Measurements from ENCODE around the gene RAP1GAP.

RAP1GAP gene

DNA sequence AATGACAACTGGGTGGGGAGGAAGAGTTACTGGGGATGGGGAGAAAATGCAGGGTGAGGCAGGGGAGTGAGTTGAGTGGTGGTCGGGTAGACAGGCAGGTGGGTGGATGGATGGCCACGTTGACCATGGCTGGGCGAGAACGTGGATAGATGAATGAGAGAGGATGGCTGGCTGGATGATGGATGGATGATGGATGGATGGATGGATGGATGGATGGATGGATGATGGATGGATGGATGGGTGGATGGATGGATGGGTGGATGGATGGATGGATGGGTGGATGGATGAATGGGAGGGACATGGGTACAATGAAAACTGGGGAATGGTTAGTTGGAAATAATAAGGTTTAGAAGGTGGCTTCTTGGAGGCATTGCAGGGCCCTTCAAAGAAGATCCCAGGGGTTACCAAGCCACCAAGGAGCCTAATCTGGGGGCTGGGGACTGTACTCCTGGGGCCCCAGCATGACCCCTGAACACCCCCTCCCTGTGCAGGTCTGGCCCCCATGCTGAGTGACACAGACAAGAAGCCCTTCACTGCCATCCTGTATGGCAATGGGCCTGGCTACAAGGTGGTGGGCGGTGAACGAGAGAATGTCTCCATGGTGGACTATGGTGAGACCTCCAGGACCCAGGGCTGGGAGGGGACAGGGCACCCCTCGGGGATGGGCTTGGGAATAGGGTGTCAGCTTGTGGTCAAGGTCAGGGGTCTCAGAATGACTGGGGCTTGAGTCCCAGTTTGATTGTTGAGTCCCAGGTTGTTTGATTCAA, 92.9 kb downstream of the RAP1GAP start:
- TF ChIP-seq, protein P1, sequence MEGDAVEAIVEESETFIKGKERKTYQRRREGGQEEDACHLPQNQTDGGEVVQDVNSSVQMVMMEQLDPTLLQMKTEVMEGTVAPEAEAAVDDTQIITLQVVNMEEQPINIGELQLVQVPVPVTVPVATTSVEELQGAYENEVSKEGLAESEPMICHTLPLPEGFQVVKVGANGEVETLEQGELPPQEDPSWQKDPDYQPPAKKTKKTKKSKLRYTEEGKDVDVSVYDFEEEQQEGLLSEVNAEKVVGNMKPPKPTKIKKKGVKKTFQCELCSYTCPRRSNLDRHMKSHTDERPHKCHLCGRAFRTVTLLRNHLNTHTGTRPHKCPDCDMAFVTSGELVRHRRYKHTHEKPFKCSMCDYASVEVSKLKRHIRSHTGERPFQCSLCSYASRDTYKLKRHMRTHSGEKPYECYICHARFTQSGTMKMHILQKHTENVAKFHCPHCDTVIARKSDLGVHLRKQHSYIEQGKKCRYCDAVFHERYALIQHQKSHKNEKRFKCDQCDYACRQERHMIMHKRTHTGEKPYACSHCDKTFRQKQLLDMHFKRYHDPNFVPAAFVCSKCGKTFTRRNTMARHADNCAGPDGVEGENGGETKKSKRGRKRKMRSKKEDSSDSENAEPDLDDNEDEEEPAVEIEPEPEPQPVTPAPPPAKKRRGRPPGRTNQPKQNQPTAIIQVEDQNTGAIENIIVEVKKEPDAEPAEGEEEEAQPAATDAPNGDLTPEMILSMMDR (conservative IDR thresholded peaks at IDR 0.05; ENCODE audit: low read length), result no peak
- no peak for TF ChIP-seq EZH2phosphoT487 (IDR thresholded peaks at IDR 0.05; ENCODE audit: borderline replicate concordance)

DNA sequence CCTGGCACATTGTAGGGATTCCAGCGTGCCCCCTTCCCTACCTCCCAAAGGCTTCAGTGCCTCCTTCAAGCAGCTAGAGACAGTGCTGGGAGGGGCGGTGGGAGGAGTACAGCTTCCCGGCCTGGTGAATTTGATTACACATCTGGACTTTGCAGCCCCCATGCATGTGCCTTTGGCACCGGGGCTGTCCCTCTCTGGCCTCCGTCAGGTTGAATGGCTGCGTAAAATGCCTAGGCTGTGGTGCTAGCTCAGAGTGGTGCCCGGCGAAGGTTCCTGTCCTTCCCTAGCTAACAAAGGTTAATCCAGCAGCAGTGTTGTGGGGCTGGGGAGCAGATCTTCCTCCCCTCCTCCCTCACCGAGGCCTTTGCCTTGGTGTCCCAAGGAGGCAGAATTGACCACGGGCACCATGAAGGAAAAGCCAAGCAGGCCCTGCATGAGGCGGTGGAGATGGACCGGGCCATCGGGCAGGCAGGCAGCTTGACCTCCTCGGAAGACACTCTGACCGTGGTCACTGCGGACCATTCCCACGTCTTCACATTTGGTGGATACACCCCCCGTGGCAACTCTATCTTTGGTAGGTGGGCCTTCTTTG, 93.7 kb downstream of the RAP1GAP start:
- no peaks in the 10 kb centered on the region for H3K36me3 ChIP-seq (ENCODE audit: insufficient read depth, low read length)
- H2AFZ ChIP-seq (ENCODE audit: low read length), result no peak overlapping the region
- no peaks in the 10 kb centered on the region for H3K9me2 ChIP-seq (replicated peaks; ENCODE audit: low read depth, low read length)
- TF ChIP-seq, protein P1 (conservative IDR thresholded peaks at IDR 0.05; ENCODE audit: low read length), result no peak
- no peak for TF ChIP-seq EZH2phosphoT487 (IDR thresholded peaks at IDR 0.05; ENCODE audit: borderline replicate concordance)
- no peak overlapping the region for H3K4me3 ChIP-seq (ENCODE audit: low read length, poor library complexity, severe bottlenecking)
- no peak overlapping the region for H3K9ac ChIP-seq (ENCODE audit: low read depth, low read length, poor library complexity, severe bottlenecking)
- H3K27me3 ChIP-seq (ENCODE audit: insufficient read depth, low read length, poor library complexity, severe bottlenecking), result no peaks in the 10 kb centered on the region
- H3F3A ChIP-seq (ENCODE audit: low read depth), result no peaks in the 10 kb centered on the region
- H3K4me2 ChIP-seq (ENCODE audit: low read depth, low read length, poor library complexity, severe bottlenecking), result no peak overlapping the region
- no peaks in the 10 kb centered on the region for H4K20me1 ChIP-seq (ENCODE audit: insufficient read depth, low read length, poor library complexity, severe bottlenecking)
- no peaks in the 10 kb centered on the region for H3K4me1 ChIP-seq (ENCODE audit: insufficient read depth, low read length, poor library complexity, severe bottlenecking)
- no peaks in the 10 kb centered on the region for H3K9me3 ChIP-seq (ENCODE audit: insufficient read depth, low read depth, low read length)
- no peaks in the 10 kb centered on the region for H3K79me2 ChIP-seq (ENCODE audit: insufficient read depth, low read length)

More for the DNA sequence above, 92.9 kb downstream of the RAP1GAP start:
- no peak overlapping the region for H3K9ac ChIP-seq (ENCODE audit: low read depth, low read length, poor library complexity, severe bottlenecking)
- H3K4me2 ChIP-seq (ENCODE audit: low read depth, low read length, poor library complexity, severe bottlenecking), result no peak overlapping the region
- H3K79me2 ChIP-seq (ENCODE audit: insufficient read depth, low read length), result no peaks in the 10 kb centered on the region
- H3F3A ChIP-seq (ENCODE audit: low read depth), result no peaks in the 10 kb centered on the region
- no peak overlapping the region for H3K4me3 ChIP-seq (ENCODE audit: low read length, poor library complexity, severe bottlenecking)
- H3K36me3 ChIP-seq (ENCODE audit: insufficient read depth, low read length), result no peaks in the 10 kb centered on the region
- no peaks in the 10 kb centered on the region for H3K27me3 ChIP-seq (ENCODE audit: insufficient read depth, low read length, poor library complexity, severe bottlenecking)
- H3K4me1 ChIP-seq (ENCODE audit: insufficient read depth, low read length, poor library complexity, severe bottlenecking), result no peaks in the 10 kb centered on the region
- H3K9me2 ChIP-seq (replicated peaks; ENCODE audit: low read depth, low read length), result no peaks in the 10 kb centered on the region
- no peaks in the 10 kb centered on the region for H3K9me3 ChIP-seq (ENCODE audit: insufficient read depth, low read depth, low read length)
- H2AFZ ChIP-seq (ENCODE audit: low read length), result no peak overlapping the region
- no peaks in the 10 kb centered on the region for H4K20me1 ChIP-seq (ENCODE audit: insufficient read depth, low read length, poor library complexity, severe bottlenecking)

DNA sequence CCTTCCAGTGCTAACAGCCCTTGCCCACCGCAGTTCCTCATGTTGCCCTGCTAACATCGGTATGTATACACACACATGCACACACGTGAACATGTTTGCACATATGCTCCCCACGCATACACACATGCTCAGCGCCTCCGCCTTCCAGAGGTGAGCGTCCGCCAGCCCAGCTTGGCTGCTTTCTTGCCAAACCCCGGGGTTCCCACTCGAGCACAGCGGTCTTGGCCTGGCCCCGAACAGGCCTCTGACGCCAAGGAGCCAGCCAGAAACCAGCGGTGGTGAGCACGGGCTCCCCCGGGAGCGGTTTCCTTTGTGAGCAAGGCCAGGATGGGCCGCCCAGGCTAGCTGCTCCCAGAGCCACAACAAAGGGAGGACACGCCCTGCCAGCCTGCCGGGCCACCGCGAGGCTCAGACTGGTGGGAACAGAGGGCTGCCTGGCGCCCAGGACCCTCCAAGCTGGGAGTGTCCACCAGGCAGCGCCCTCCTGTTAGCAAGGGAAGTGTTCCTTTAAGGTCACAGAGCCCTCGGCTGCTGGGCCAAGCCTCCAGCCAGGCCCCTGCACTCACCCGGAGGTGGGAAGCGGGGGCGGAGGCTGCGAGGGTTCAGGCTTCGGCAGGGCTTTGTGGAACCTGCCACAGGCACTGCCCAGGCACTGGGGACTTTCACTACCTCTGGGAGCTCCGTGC, 94.5 kb downstream of the RAP1GAP start:
- TF ChIP-seq EZH2phosphoT487 (IDR thresholded peaks at IDR 0.05; ENCODE audit: borderline replicate concordance), result no peak
- TF ChIP-seq, protein P1 (conservative IDR thresholded peaks at IDR 0.05; ENCODE audit: low read length), result no peak
- H3K4me2 ChIP-seq (ENCODE audit: low read depth, low read length, poor library complexity, severe bottlenecking), result no peak overlapping the region
- no peak overlapping the region for H3K4me3 ChIP-seq (ENCODE audit: low read length, poor library complexity, severe bottlenecking)

More for the DNA sequence above, 94.5 kb downstream of the RAP1GAP start:
- no peaks in the 10 kb centered on the region for H3K79me2 ChIP-seq (ENCODE audit: insufficient read depth, low read length)
- no peaks in the 10 kb centered on the region for H3K36me3 ChIP-seq (ENCODE audit: insufficient read depth, low read length)
- H2AFZ ChIP-seq (ENCODE audit: low read length), result no peak overlapping the region
- no peak overlapping the region for H3K9ac ChIP-seq (ENCODE audit: low read depth, low read length, poor library complexity, severe bottlenecking)
- no peaks in the 10 kb centered on the region for H3K27me3 ChIP-seq (ENCODE audit: insufficient read depth, low read length, poor library complexity, severe bottlenecking)
- H3K9me3 ChIP-seq (ENCODE audit: insufficient read depth, low read depth, low read length), result no peaks in the 10 kb centered on the region
- no peaks in the 10 kb centered on the region for H3K4me1 ChIP-seq (ENCODE audit: insufficient read depth, low read length, poor library complexity, severe bottlenecking)
- no peaks in the 10 kb centered on the region for H4K20me1 ChIP-seq (ENCODE audit: insufficient read depth, low read length, poor library complexity, severe bottlenecking)
- H3F3A ChIP-seq (ENCODE audit: low read depth), result no peaks in the 10 kb centered on the region
- no peaks in the 10 kb centered on the region for H3K9me2 ChIP-seq (replicated peaks; ENCODE audit: low read depth, low read length)

Measured in Loucy (cell line).